Right hindlimb (tissue), 1 donor: Measurements from ENCODE around the gene PRR7.

Experiments used
- DNase-seq: peaks from one replicate; pipeline ENCODE4 v3.0.0-alpha.2; 2018

PRR7 gene

DNA sequence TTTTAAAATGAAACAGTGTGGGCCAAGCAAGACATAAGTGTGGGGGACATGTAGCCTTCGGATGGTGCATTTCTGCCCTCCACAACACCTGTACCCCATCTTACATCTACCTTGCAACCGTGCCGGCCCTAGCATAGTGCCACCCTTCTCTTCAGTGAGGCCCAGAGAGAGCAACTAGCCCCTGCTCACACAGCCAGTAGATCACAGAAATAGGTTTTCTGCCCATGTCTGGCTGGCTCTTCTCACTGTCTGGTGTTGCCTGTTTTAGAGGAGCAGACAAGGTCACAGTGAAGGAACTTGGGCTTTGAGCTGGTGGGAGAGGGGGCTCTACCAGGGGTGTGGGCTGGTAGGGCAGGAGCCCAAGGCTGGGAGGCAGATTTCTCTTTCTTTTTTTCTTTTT is 39.6 kb downstream of the PRR7 start:
- DNase-seq, result no peak

DNA sequence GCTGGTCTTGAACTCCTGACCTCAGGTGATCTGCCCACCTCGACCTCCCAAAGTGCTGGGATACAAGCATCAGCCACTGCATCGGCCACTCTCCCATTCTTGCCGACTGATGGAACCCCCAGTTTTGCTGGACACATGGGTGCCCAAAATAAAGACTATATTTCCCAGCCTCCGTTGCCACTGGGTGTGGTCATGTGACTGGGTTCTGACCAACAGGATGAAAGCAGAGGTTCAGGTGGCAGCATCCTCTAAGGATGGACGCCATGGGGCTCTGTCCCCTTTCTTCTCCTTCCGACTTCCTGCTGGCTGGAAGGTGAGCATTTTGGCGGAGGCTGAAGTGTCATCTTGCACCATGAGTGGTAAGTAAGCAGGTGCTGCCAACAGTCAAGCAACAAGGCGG is 40.5 kb downstream of the PRR7 start:
- no peak for DNase-seq

DNA sequence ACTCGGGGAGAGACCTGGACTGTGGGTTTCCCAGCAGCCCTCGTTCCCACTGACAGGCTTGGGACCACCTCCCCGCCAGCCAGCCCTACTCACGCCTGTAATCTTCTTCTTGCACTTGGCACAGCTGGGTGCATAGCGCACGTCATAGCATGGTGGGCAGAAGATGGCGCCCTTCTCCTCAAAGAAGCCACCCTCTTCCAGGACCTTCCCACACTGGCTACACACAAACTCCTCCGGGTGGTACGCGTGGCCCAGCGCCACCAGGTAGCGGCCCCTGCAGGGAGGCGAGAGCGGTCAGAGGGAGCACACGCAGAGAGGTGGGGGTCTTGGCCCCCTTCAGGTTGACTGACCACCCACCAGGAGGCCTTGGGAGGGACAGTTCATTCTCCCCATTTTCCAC is 41.4 kb downstream of the PRR7 start:
- no peak for DNase-seq

DNA sequence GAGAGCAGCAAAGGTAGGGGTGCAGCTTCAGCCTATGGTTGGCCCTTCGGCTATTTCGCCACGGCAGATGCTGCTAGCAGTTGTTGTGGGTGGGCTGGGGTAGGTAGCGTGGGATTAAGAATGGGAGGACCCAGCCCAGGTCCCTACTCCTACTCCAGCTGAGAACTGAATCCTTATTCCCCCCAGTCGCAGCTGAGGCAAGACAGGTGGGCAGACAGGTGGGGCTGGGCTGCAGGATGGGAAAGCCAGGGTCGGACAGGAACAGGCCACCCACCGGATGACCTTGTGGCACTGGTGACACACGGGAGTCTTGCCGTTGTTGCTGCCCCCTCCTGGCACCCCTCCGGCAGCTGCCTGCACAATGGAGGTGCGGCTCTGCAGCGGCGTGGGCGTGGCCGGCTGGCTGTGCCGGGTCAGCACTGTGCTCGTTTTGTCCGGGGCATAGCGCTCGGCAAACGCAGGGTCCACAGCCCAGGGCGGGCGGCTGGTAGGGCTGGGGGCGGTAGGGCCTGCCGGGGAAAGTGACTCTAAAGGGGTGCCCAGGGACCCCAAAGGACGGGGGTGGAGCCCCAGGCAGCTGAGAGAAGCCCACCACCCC is 42.6 kb downstream of the PRR7 start:
- DNase-seq, result no peak

DNA sequence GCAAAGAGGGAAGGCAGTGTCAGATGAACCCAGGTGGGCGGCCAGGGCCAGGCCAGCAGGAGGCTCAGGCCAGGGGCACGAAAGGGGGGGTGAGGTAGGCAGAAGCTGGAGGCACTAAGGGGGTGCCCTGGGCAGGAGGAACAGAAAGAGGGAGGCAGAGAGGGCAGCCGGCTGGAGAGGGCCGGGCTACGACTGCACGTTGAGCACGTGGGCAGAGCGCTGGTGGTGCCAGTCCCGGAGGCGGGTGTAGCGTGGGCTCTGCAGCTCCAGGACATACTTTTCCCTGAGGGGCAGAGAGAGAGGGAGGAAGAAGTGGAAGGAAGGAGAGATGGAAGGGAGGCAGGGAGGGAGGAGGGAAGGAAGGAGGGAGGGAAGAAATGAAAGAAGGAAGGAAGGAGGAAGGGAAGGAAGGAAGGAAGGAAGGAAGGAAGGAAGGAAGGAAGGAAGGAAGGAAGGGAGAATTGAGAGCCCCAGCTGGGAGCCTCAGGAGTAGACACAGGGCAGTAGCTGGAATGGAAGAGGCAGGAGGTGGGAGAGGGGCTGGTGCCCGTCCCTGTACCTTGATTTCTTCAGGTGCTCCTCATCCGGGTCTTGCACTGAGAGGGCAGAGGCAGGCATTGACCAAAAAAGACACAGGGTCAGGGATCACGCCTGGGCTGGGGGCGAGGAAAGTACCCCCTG is 43.8 kb downstream of the PRR7 start:
- no peak for DNase-seq

DNA sequence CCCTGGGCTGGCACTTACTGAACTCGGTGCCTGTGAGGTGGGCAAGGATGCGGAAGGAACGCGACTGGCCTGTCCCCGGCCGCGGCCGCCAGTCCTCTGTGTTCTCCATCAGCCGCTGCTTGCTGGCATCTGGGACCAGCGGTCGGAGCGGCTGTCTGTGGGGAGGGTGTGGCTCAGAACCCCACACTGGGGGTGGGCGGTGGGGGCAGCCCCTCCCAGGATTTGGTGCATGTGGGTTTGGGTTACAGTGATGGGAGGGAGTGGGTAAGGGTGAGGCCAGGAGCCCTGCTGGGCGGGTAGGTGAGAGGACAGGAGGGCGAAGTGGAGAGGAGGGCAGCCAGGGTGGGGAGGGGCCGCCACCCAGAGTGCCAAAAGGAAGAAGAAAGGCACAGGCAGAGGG is 44.4 kb downstream of the PRR7 start:
- DNase-seq, result no peak

DNA sequence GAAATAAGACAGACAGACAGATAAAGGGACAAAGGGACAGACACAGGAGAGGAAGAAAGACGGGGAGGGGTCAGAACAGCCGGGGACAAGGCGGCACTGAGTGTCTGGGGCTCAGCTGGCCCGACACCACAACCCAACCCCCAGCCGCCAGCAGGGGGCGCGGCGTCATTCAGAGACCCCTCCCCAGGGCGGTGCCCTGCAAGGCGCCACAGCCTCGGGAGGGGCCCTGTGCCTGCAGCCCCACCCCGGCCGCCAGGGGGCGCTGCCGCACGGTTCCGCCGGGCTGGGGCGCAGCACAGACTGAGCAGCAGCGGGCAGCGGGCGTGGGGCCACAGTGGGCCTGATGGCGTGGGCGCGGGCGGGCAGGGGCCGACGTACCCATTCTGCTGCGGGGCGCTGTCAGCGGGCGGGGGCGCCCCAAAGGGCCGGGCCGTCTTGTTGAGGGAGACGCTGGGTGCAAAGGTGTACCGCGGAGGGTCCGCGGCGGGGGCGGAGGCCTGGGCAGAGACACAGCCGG is 44.9 kb downstream of the PRR7 start:
- DNase-seq, result peak; percentile 77

DNA sequence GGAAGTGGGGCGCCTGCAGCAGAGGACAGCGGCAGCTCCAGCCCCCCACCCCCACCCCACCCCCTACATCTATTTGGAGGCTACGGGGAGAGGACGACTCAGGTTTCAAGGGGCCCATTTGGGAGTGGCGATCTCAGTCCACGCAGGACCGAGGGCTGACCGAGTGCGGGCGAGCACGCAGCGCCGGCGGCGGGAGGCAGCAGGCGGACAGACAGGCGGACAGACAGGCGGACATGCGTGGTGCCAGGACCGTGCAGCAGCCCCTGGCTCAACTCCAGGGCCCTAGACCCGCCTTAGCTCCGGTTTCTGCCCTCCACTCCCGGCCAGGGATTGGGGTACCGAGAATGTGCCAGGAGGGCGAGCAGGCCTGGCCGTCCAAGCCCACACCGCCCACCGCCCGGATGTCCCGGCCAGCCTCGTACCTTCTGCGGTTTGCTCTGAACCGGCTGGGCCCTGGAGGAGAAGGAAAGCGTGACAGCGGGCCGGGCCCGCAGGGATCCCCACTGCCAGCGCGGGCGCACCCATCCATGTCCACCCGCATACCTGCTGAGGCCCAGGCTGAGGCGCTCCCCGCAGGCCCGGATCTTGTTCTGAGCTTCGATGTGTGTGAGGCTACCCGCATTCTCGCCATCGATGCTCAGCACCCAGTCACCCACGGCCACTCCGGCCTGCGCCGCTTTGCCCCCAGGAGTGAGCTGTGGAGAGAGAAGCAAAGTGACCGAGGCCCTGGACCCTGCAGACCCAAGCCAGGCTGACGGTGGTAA is 45.6 kb downstream of the PRR7 start:
- no peak for DNase-seq

DNA sequence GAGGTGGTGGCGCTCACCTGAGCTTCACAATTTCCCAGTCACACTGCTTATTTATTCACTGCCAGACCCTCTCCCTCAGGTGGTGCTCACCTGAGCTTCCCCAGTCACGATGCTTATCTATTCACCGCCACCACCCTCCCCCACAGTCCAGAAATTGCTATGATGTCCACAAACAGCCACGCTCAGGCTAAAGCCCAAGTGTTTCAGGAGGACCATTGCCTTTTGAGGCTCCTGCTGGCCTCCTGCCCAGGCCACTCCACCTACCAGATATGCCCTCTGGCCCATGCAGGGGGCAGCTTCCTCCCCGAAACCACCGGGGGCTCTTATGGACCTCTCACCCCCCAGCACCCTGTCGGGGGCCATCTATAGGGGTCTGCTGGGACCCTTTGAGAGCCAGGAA is 46.2 kb downstream of the PRR7 start:
- no peak for DNase-seq

DNA sequence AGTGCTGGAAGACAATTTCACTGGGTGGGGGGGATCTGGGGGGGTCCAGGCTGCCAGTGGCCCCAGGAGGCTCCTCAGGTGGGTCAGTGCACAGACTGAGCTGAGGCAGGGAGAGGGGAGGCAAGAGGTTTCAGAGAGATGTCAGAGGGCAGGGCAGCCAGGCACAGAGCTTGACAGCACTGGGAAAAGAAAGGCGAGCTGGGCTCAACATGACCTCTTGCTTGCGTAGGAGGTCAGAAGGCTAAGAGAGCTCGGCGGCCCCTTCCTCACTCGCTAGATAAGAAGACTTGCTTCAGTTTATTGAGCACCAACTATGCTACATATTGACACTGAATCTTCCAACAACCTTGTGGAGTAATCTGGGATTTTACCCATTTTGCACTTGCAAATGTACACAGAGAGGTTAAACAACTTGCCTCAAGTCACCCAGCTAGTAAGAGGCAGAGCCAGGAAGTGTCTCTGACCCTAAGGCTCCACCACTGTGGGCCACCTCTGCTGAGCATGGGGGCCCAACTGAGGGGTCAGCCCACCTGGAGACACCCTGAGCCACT is 47.3 kb downstream of the PRR7 start:
- DNase-seq, result no peak

DNA sequence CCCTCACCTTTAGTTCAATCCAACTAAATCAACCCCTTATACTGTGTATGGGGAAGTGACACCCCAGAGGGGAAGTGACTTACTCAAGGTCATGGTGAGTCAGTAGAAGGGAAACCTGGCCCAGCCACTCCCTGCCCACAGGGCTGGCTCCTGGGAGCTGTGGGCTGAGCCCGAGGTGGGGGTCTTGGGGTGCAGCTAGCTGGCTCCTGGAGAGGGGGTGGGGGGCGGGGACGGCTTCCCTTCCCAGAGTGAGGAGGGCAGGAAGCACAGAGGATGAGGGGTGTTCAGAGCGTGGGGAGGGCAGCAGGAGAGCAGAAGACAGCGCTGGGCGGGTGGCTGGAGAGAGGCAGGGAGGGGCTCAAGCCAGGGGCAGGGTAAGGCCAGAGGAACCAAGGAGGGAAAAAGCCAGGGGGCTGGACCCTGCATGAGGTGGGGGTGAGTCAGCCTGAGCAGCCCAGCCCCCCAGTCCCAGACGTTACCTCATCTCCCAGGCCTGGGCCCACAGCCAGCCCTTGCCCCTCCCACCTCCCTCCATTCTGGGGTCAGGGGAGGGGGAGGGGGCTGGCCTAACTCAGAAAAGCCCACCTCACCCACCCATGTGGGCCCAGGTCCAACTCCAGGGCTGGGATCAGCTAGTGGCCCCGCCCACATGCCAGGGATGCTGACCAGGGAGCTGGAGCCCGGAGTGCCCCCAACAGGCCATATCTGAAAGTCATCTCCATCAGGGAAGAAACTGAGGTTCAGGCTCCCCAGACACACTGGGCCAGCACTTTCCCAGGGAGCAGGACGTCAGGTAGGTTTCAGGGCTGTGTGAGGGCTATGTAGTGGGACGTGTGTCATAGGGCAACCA is 48.0 kb downstream of the PRR7 start:
- peak; percentile 92 for DNase-seq

DNA sequence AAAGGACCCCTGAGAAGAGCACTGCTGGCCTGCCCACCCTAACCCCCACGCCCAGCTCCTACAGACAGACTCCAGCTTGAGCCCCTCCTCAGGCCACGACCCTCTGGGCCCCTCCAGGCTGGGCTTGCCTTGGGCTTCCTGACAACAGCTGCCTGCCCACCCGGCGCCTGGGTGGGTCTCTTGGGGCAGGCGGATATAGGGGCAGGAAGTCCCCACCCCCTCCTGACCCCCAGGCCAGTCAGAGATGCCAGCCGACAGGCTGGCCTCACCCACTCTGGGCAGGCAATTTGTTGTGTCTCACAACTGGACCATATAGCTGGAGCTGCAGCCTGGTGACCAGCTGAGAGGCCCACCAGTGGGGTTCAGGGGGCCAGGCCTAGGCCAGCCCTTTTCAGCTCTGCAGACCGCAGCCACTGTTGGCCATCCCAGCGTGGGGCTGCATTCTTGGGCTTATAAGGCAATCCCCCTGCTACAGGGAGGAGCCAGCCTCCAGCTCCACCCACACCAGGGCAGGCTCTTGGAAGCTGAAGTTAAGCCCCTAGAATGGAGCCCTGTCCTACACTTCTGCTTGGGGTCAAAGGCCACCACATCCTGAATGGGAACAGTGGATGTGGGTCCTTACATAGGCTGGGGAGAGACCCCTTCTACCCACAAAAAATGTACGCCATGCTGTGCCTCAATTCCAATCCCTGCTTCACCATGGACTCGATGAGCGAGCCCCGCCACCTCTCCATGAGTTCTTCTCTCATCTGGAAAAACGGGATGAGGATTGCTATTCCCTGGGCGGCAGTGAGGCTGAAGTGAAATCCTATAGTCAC is 48.8 kb downstream of the PRR7 start:
- DNase-seq, result peak; percentile 93

DNA sequence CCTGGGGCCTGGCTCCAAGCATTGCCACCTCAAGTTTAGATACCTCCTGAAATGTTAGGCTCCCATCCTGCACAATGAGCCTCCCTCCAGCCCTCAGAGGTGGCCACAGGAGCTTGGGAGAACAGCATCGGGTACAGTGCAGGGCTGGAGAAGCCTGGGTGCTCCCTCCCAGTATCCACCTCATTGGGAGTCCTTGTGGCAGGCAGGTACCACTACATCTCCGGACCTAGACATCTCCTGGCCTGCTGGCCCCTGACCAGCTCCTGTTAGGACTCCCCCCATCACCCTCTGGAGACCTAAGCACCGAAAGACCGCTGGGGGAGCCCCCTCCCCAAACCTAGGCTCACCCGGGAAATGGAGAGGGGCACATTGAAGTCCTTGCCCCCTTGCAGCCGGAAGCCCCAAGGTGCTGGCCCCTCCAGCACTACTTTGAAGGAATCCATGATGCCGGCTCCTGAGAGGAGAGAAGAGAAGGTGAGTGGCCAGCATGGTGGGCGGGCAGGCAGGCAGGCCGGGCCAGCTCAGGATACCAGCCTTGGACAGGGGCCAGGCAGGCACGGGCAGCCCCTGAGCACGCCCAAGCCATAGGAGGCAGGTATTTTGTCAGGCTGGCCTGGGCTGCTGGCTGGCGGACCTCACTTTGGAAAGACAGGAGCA is 49.6 kb downstream of the PRR7 start:
- no peak for DNase-seq

DNA sequence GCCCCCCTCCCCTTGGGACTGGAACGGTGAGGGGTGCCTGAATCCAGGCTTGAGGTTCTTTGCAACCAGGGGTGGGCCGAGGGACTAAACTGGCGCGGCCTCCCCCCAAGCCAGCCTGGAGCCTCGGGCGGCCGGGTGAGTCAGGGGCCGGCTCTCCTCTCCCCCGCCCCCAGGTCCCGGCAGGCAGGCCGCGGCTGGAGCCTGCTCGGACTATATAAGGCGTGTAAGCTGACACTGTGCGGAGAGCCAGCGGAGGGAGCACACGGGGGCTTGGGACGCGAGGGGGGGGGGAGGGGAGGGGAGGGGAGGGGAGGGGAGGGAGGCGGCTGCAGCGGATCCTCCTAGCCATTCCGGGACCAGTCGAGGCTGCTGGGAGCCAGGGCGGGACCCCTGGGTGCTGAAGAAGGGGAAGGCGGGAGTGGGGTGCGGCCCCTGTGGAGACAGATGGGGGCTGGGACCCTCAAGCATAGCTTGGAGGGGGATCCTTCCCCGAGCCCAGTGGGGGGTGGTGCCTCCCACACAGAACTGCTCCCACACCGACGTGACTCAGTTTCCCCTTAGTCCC is 50.2 kb downstream of the PRR7 start:
- peak; percentile 95 for DNase-seq

DNA sequence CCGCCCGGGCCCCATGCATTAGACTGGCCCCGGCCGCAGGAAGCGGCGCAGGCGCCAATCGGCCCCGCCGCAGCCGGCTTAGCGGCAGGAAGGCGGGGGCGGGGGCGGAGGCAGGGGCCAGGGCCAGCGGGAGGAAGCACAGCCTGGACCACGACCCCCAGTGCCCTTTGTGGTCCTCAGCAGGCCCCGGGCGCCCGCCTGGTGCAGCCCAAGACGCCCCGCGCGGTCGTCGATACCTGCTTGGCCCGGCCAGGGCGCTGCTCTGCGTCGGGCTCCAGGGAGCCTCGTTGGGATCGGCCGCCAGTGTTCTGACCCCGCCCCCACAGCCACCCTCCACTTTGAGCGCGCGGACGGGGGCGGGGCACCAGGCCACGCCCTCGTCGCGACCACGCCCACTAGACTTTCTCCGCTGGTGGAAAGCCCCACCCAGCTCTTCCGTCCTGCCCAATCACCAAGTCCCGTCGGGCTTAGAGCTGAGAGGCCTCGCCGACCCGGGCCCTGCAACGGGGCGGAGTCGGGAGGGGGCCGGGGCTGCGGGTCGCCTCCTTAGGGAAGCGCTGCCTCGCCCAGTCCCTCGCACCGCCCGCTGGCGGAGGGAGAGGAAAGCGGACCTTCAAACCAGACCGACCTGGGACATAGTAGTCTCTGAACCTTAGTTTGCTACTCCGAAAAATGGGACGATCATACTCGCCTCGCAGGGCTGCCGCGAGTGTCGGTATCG is 50.8 kb downstream of the PRR7 start, which contains the start of gene PDLIM7:
TSS of gene PDLIM7 (minus strand) at position 313 of the 721 bp plus-strand sequence. CDS start 1,092 bp downstream, outside the sequence.
- DNase-seq, result peak; percentile 97

DNA sequence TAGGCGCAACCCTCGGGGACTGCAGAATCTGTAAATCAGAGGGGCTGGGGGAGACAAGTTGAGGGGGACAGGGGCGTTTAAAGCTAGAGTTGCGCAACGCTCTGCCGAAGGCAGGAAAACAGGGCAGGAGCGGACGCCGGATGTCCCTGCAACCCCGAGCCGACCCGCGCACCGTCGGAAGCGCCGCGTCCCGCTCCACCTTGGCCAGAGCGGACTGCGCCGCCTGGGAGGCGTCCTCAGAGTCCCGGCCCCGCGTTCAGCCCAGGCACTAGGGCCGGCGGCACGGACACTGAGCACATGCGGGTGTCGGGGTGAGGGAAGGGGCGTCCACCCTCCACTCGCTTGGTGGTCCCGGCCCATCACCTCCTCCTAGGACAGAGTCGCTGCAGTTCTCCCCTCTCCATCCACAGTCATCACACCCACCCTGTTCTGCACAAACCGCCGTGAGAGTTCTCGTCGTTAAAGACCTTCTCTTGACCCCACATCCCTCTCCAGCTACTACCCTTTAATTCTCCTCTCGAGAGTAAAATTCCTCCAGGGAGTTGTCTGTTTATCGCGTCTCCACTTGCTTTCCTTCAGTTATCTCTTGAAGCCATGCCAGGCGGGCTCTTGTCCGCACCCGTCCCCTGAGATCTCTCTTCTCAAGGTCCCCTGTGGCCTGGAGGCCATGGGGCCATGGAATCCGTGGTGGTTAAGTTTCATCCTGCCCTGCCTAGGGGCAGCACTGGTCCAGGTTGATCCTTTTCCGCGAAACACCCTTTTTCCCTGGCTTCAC is 51.6 kb downstream of the PRR7 start:
- DNase-seq, result no peak

DNA sequence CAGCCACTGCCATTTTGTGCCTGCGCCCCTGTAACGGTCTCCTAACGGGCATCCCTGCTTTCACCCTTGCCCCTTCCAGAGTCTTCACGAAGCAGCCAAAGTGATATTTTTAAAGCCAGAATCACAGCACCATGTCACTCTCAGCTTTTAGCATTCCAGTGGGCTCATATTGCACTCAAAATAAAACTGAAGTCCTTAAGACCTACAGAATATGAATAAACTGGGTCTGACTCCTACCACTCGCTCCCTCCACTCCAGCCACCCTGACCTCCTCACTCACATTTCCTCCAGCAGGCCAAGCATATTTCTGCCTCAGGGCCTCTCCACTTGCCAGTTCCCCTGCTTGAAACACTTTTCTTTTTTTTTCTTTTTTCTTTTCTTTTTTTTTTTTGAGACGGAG is 53.2 kb downstream of the PRR7 start:
- no peak for DNase-seq

DNA sequence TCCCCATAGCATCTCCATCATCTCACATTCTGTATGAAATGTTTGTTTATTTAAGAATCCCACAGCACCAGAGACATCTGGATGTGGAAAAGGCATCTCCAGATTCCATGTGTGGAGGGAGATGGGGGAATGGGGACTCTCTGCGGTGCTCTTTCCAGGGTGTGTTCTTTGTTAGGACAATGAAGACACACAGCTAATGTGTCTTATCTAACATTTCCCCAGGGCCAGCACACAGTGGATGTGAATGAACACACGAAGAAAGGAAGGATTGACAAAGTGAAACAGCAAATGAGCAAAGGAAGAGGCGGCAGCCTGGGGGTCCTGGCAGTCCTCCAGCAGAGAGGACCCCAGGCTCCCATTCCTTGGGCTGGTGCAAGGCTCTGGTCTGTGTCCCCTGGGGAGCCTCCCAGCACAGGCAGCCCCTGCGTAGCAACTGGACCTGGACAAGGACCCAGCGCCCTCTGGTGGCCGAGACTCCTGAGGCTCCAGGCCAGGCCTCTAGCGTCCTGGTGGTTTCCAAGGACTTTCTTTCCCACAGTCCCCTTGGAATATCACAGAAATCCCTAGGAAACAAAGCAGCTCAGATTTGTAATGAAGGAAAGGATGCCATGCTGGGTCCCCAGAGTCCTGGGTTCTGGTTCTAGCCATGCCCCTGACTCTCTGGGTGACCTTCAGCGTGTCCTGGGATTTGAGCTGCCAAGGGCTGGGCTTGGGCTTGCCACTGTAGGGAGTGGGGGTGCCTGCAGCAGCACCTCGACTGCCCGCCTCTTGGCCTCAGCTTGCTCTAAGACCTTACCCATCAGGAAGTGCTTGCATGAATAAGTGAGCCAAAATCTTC is 54.3 kb downstream of the PRR7 start:
- peak; percentile 88 for DNase-seq
